Muscle layer of colon (tissue), 2 donors: ENCODE results near the gene ACTN1.
A peak's percentile ranks its signal among the peaks of the same experiment; 100 is the strongest.

Experiments
- H3K27ac ChIP-seq: one replicate; pipeline ENCODE4 v1.7.0; 2013; ENCODE audit warnings: low read depth, mild to moderate bottlenecking, low read length, moderate library complexity
- H3K27me3 ChIP-seq, 2 donors: one replicate each; pipeline ENCODE4 v1.7.0; 2013; ENCODE audit warnings: low read length in 2 of 2, mild to moderate bottlenecking in 2 of 2; ENCODE audit not compliant: insufficient read depth in 2 of 2, control insufficient read depth in 1 of 2
- H3K36me3 ChIP-seq: one replicate; pipeline ENCODE4 v1.7.0; 2013; ENCODE audit warnings: mild to moderate bottlenecking, low read length; ENCODE audit not compliant: insufficient read depth
- H3K4me1 ChIP-seq: one replicate; pipeline ENCODE4 v1.7.0; 2013; ENCODE audit warnings: mild to moderate bottlenecking, low read length; ENCODE audit not compliant: insufficient read depth
- H3K4me3 ChIP-seq, 2 donors: one replicate each; pipeline ENCODE4 v1.7.0; 2013; ENCODE audit warnings: low read length in 2 of 2, low read depth in 1 of 2, mild to moderate bottlenecking in 1 of 2, moderate library complexity in 1 of 2
- H3K9ac ChIP-seq: one replicate; pipeline ENCODE4 v1.7.0; 2013; ENCODE audit warnings: low read length
- H3K9me3 ChIP-seq: one replicate; pipeline ENCODE4 v1.7.0; 2013; ENCODE audit warnings: mild to moderate bottlenecking, low read length
- donor health status: abdominal sarcoma.
- donor health status: Adenocarcinoma of cecum.

ACTN1 gene

GRCh38 chr14:68879321-68879781 lies 99.8 kb downstream of the ACTN1 start:
- Histone ChIP-seq H3K9ac (no peak overlapping the region), H3K4me3 (no peak overlapping the region), H3K27ac (peak overlapping the region; percentile 57), H3K36me3 (peaks cover 87% of the 10 kb centered on the region), H3K27me3 (no peaks in the 10 kb centered on the region), H3K4me1 (peaks cover 11% of the 10 kb centered on the region), H3K9me3 (no peaks in the 10 kb centered on the region)

- Histone ChIP-seq H3K9me3 (no peaks in the 10 kb centered on the region), H3K36me3 (peaks cover 87% of the 10 kb centered on the region), H3K4me3 (no peak overlapping the region), H3K27ac (peak overlapping the region; percentile 36), H3K4me1 (peaks cover 6% of the 10 kb centered on the region), H3K9ac (no peak overlapping the region), H3K27me3 (no peaks in the 10 kb centered on the region)
Observed at GRCh38 chr14:68878908-68879307, 100.2 kb downstream of the ACTN1 start.

- no peak overlapping the region for H3K9ac ChIP-seq
- no peak overlapping the region for H3K4me3 ChIP-seq
- H3K27ac ChIP-seq, result peak overlapping the region; percentile 36
- peaks cover 6% of the 10 kb centered on the region for H3K4me1 ChIP-seq
- H3K9me3 ChIP-seq, result no peaks in the 10 kb centered on the region
- no peaks in the 10 kb centered on the region for H3K27me3 ChIP-seq
- H3K36me3 ChIP-seq, result peaks cover 87% of the 10 kb centered on the region
Observed at GRCh38 chr14:68877993-68878575, 101.0 kb downstream of the ACTN1 start.

- no peak overlapping the region for H3K27ac ChIP-seq
- H3K4me3 ChIP-seq, result no peak overlapping the region
- no peak overlapping the region for H3K9ac ChIP-seq
- peaks cover 6% of the 10 kb centered on the region for H3K4me1 ChIP-seq
- H3K9me3 ChIP-seq, result no peaks in the 10 kb centered on the region
- no peaks in the 10 kb centered on the region for H3K27me3 ChIP-seq
- H3K36me3 ChIP-seq, result peaks cover 89% of the 10 kb centered on the region
Observed at GRCh38 chr14:68876976-68877375, 102.1 kb downstream of the ACTN1 start.

GRCh38 chr14:68874746-68875155 lies 104.4 kb downstream of the ACTN1 start:
- Histone ChIP-seq H3K4me1 (peaks cover 6% of the 10 kb centered on the region), H3K9ac (no peak overlapping the region), H3K4me3 (no peak overlapping the region), H3K9me3 (no peaks in the 10 kb centered on the region), H3K27me3 (no peaks in the 10 kb centered on the region), H3K27ac (no peak overlapping the region), H3K36me3 (peaks cover 75% of the 10 kb centered on the region)

- no peaks in the 10 kb centered on the region for H3K9me3 ChIP-seq
- no peak overlapping the region for H3K4me3 ChIP-seq
- H3K27me3 ChIP-seq, result no peaks in the 10 kb centered on the region
- no peaks in the 10 kb centered on the region for H3K4me1 ChIP-seq
- H3K27ac ChIP-seq, result no peak overlapping the region
- H3K9ac ChIP-seq, result no peak overlapping the region
- peaks cover 65% of the 10 kb centered on the region for H3K36me3 ChIP-seq
Observed at GRCh38 chr14:68873376-68873775, 105.7 kb downstream of the ACTN1 start.

GRCh38 chr14:68871392-68871791 lies 107.7 kb downstream of the ACTN1 start:
- H3K27ac ChIP-seq, result no peak overlapping the region
- H3K9me3 ChIP-seq, result no peaks in the 10 kb centered on the region
- H3K36me3 ChIP-seq, result peaks cover 45% of the 10 kb centered on the region
- no peak overlapping the region for H3K9ac ChIP-seq
- no peaks in the 10 kb centered on the region for H3K27me3 ChIP-seq
- no peak overlapping the region for H3K4me3 ChIP-seq
- H3K4me1 ChIP-seq, result no peaks in the 10 kb centered on the region

GRCh38 chr14:68866991-68867533 lies 112.0 kb downstream of the ACTN1 start:
- Histone ChIP-seq H3K36me3 (peaks cover 9% of the 10 kb centered on the region), H3K27me3 (no peaks in the 10 kb centered on the region)

GRCh38 chr14:68865542-68865941 lies 113.6 kb downstream of the ACTN1 start:
- Histone ChIP-seq H3K27ac (no peak overlapping the region), H3K9me3 (no peaks in the 10 kb centered on the region), H3K4me3 (no peak overlapping the region), H3K27me3 (no peaks in the 10 kb centered on the region), H3K9ac (no peak overlapping the region), H3K36me3 (no peaks in the 10 kb centered on the region), H3K4me1 (no peaks in the 10 kb centered on the region)

More at GRCh38 chr14:68866991-68867533, 112.0 kb downstream of the ACTN1 start:
- Histone ChIP-seq H3K9me3 (no peaks in the 10 kb centered on the region), H3K4me3 (no peak overlapping the region), H3K27ac (no peak overlapping the region), H3K4me1 (no peaks in the 10 kb centered on the region), H3K9ac (no peak overlapping the region)

- Histone ChIP-seq H3K4me1 (no peaks in the 10 kb centered on the region), H3K27ac (no peak overlapping the region), H3K9ac (no peak overlapping the region), H3K4me3 (no peak overlapping the region), H3K9me3 (no peaks in the 10 kb centered on the region), H3K36me3 (no peaks in the 10 kb centered on the region), H3K27me3 (no peaks in the 10 kb centered on the region)
Observed at GRCh38 chr14:68864361-68864750, 114.7 kb downstream of the ACTN1 start.

GRCh38 chr14:68863610-68864360 lies 115.3 kb downstream of the ACTN1 start:
- H3K36me3 ChIP-seq, result no peaks in the 10 kb centered on the region
- H3K4me3 ChIP-seq, result no peak overlapping the region
- no peaks in the 10 kb centered on the region for H3K9me3 ChIP-seq
- H3K4me1 ChIP-seq, result no peaks in the 10 kb centered on the region
- H3K27ac ChIP-seq, result no peak overlapping the region
- H3K9ac ChIP-seq, result no peak overlapping the region
- H3K27me3 ChIP-seq, result no peaks in the 10 kb centered on the region
